Liver (tissue), 9 donors: ENCODE measurements around the gene ITIH4. TPM values are rescaled to one million over a fixed set of nuclear protein-coding genes. Genes with fewer than 3 reads are reported as not detected.

Experiments
- DNase-seq: peaks from one replicate; pipeline ENCODE4 v3.0.0-alpha.2; 2017; ENCODE audit warnings: low spot score
- H3K27ac ChIP-seq, 2 donors: one replicate each; pipeline ENCODE4 v1.7.0; 2013; ENCODE audit warnings: inconsistent platforms in 2 of 2, low read length in 2 of 2, control low read depth in 1 of 2, low read depth in 1 of 2, mild to moderate bottlenecking in 1 of 2
- H3K27me3 ChIP-seq, 4 donors: one replicate each; pipeline versions ENCODE4 v1.6.1 to v1.7.0; 2013; ENCODE audit warnings: low read length in 3 of 4, inconsistent platforms in 1 of 4, mild to moderate bottlenecking in 1 of 4, moderate library complexity in 1 of 4; ENCODE audit not compliant: control insufficient read depth in 4 of 4, insufficient read depth in 4 of 4
- H3K36me3 ChIP-seq, 4 donors: one replicate each; pipeline versions ENCODE4 v1.6.1 to v1.7.0; 2013; ENCODE audit warnings: low read length in 3 of 4, mild to moderate bottlenecking in 3 of 4, low read depth in 1 of 4, moderate library complexity in 1 of 4; ENCODE audit not compliant: control insufficient read depth in 4 of 4, insufficient read depth in 3 of 4
- H3K4me1 ChIP-seq, 4 donors: one replicate each; pipeline versions ENCODE4 v1.6.1 to v1.7.0; 2013; ENCODE audit warnings: low read length in 3 of 4, mild to moderate bottlenecking in 3 of 4, moderate library complexity in 1 of 4; ENCODE audit not compliant: control insufficient read depth in 4 of 4, insufficient read depth in 4 of 4
- H3K4me3 ChIP-seq, 3 donors: one replicate each; pipeline versions ENCODE4 v1.6.1 to v1.7.0; 2013; ENCODE audit warnings: low read length in 3 of 3, control low read depth in 1 of 3, low read depth in 1 of 3, mild to moderate bottlenecking in 1 of 3
- H3K9ac ChIP-seq, 2 donors: one replicate each; pipeline ENCODE4 v1.7.0; 2013; ENCODE audit warnings: low read length in 2 of 2, mild to moderate bottlenecking in 2 of 2, moderate library complexity in 2 of 2, control low read depth in 1 of 2, low read depth in 1 of 2
- H3K9me3 ChIP-seq, 4 donors: one replicate each; pipeline versions ENCODE4 v1.6.1 to v1.7.0; 2013; ENCODE audit warnings: low read length in 3 of 4; ENCODE audit not compliant: control insufficient read depth in 4 of 4
- ATF3 ChIP-seq: IDR thresholded peaks from 2 replicates; pipeline ENCODE4 v1.6.1; 2016; ENCODE audit warnings: antibody characterized with exemption
- CTCF ChIP-seq: fragments of 150-350 bp; IDR thresholded peaks from 2 replicates; pipeline ENCODE4 v1.5.1; 2017; ENCODE audit warnings: improper control_type of control experiment, low read depth, low read length; ENCODE audit not compliant: missing input control
- EGR1 ChIP-seq, 2 donors: IDR thresholded peaks; 2 replicates each; pipeline ENCODE4 v1.6.1; 2016 to 2018; ENCODE audit warnings: antibody characterized with exemption in 2 of 2, low read depth in 2 of 2
- FOXA1 ChIP-seq: IDR thresholded peaks from 2 replicates; pipeline ENCODE4 v1.6.1; 2016; ENCODE audit warnings: antibody characterized with exemption
- FOXA2 ChIP-seq: IDR thresholded peaks from 2 replicates; pipeline ENCODE4 v1.6.1; 2016; ENCODE audit warnings: antibody characterized with exemption
- HNF4A ChIP-seq, 2 donors: conservative IDR thresholded peaks; 2 replicates each; pipeline ENCODE4 v1.6.1; 2016; ENCODE audit warnings: antibody characterized with exemption in 2 of 2, mild to moderate bottlenecking in 2 of 2
- HNF4G ChIP-seq: IDR thresholded peaks from 2 replicates; pipeline ENCODE4 v1.6.1; 2016; ENCODE audit warnings: antibody characterized with exemption
- JUND ChIP-seq, 2 donors: IDR thresholded peaks; 2 replicates each; pipeline ENCODE4 v1.6.1; 2016; ENCODE audit warnings: antibody characterized with exemption in 2 of 2
- NR2F2 ChIP-seq: IDR thresholded peaks from 2 replicates; pipeline ENCODE4 v1.6.1; 2016; ENCODE audit warnings: antibody characterized with exemption
- RAD21 ChIP-seq, 2 donors: IDR thresholded peaks; 2 replicates each; pipeline ENCODE4 v1.6.1; 2016; ENCODE audit warnings: antibody characterized with exemption in 2 of 2, mild to moderate bottlenecking in 2 of 2
- RXRA ChIP-seq, 2 donors: IDR thresholded peaks; 2 replicates each; pipeline ENCODE4 v1.6.1; 2017 to 2018; ENCODE audit warnings: antibody characterized with exemption in 2 of 2, mild to moderate bottlenecking in 1 of 2
- SP1 ChIP-seq: IDR thresholded peaks from 2 replicates; pipeline ENCODE4 v1.6.1; 2018; ENCODE audit warnings: antibody characterized with exemption, mild to moderate bottlenecking
- TAF1 ChIP-seq: conservative IDR thresholded peaks from 2 replicates; pipeline ENCODE4 v1.6.1; 2016; ENCODE audit warnings: antibody characterized with exemption, mild to moderate bottlenecking
- YY1 ChIP-seq: IDR thresholded peaks from 2 replicates; pipeline ENCODE4 v1.6.1; 2016; ENCODE audit warnings: antibody characterized with exemption, mild to moderate bottlenecking
- whole genome bisulfite sequencing: extraction: QIAGEN DNeasy Blood & Tissue Kit; methylation state at CpG from one replicate; pipeline ENCODE4 v1.1.7; 2013; 5-methylcytosine and 5-hydroxymethylcytosine counted together
- polyA plus RNA-seq, 2 donors: library from polyadenylated mRNA; stranded (reverse) in 1 of 2; unstranded in 1 of 2; fragments of 200-250 nt in 1 of 2; fragments of >200 nt in 1 of 2; fragmentation: Nextera tagmentation in 1 of 2; extraction: Ambion mirVana in 1 of 2; gene quantifications; one replicate each; pipeline versions ENCODE4 v1.2.1 to v1.2.3, GENCODE V29; 2013 to 2015
- total RNA-seq, 2 donors: library from RNA; depleted of rRNA; stranded (reverse); fragments of >200 nt; gene quantifications; one replicate each; pipeline ENCODE4 v1.2.3, GENCODE V29; 2014
- TF ChIP-seq, protein P1 (sequence below): IDR thresholded peaks from 2 replicates; pipeline ENCODE4 v1.6.1; 2016; ENCODE audit warnings: antibody characterized with exemption
- TF ChIP-seq, protein P2 (sequence below): IDR thresholded peaks from 2 replicates; pipeline ENCODE4 v1.6.1; 2016; ENCODE audit warnings: antibody characterized with exemption
- TF ChIP-seq, protein P3 (sequence below): IDR thresholded peaks from 2 replicates; pipeline ENCODE4 v1.6.1; 2016; ENCODE audit warnings: antibody characterized with exemption, mild to moderate bottlenecking
- donor health status: healthy.
- donor health status: healthy.
- donor health status: healthy.
- donor health status: healthy.
- donor health status: healthy.

The ITIH4 gene
- total and polyA plus RNA-seq, 4 donors = 447 to 3,354 (median 2,410) TPM

DNA sequence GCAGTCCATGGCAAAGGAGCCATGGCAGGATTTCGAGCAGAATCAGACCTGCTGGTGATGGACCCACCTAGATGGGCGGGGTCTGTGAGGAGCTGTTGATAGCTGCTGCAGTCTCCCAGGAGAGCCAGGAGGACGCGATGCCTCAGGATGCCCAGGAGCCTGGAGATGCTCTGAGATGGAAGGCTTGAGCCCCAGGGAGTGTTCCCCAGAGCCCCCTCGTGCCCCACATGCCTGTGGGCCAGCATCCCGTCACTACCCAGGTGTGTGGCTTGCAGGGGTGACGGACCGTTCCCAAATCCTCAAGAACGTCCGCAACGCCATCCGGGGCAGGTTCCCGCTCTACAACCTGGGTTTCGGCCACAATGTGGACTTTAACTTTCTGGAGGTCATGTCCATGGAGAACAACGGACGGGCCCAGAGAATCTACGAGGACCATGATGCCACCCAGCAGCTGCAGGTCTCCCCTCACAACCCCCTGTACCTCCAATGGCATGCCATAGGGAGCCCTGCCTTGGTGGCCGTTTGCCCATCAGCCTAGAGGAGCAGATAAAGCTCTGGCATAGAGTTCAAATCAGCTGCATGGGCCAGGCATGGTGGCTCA is 46.4 kb downstream of the ITIH4 start:
- Histone ChIP-seq H3K27me3 (no peaks in the 10 kb centered on the region), H3K4me3 (no peak overlapping the region), H3K36me3 (peaks cover 11 to 49% (median 36%) of the 10 kb centered on the region in 4 donors), H3K9ac (no peak overlapping the region), H3K9me3 (no peaks in the 10 kb centered on the region), H3K4me1 (peaks cover 17 to 94% (median 84%) of the 10 kb centered on the region in 4 donors), H3K27ac (no peak overlapping the region)
- DNase-seq = peak; percentile 32
- TF ChIP-seq FOXA2 (no peak), RAD21 (IDR thresholded peaks at IDR 0.05) (no peak), SP1 (no peak), CTCF (no peak), EGR1 (IDR thresholded peaks at IDR 0.05; ENCODE audit: low read depth in 2 of 2) (no peak), HNF4A (conservative IDR thresholded peaks at IDR 0.05) (no peak), HNF4G (no peak), RXRA (IDR thresholded peaks at IDR 0.05) (no peak), TAF1 (no peak), JUND (IDR thresholded peaks at IDR 0.05) (no peak), FOXA1 (no peak), NR2F2 (no peak)
- TF ChIP-seq, protein P1, sequence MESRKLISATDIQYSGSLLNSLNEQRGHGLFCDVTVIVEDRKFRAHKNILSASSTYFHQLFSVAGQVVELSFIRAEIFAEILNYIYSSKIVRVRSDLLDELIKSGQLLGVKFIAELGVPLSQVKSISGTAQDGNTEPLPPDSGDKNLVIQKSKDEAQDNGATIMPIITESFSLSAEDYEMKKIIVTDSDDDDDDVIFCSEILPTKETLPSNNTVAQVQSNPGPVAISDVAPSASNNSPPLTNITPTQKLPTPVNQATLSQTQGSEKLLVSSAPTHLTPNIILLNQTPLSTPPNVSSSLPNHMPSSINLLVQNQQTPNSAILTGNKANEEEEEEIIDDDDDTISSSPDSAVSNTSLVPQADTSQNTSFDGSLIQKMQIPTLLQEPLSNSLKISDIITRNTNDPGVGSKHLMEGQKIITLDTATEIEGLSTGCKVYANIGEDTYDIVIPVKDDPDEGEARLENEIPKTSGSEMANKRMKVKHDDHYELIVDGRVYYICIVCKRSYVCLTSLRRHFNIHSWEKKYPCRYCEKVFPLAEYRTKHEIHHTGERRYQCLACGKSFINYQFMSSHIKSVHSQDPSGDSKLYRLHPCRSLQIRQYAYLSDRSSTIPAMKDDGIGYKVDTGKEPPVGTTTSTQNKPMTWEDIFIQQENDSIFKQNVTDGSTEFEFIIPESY = no peak
- TF ChIP-seq, protein P2, sequence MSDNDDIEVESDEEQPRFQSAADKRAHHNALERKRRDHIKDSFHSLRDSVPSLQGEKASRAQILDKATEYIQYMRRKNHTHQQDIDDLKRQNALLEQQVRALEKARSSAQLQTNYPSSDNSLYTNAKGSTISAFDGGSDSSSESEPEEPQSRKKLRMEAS = no peak
- WGBS = 84% methylated on average over 18 of the region's 18 CpGs

DNA sequence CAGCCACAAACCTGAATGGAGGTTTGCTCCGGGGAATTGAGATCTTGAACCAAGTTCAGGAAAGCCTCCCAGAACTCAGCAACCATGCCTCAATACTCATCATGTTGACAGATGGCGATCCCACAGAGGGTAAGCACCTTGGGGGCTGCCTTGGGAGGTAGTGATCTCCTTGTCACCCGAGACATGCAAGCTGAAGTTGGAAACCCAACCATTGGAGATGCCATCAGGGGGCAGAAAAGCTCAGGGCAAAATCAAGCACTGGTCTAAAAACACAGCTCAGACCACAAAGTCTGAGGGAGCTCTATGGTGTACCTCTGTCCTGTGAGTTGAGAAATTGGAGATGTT is 47.3 kb downstream of the ITIH4 start:
- peak; percentile 18 to 23 for TF ChIP-seq RAD21 (IDR thresholded peaks at IDR 0.05)
- TF ChIP-seq JUND (IDR thresholded peaks at IDR 0.05) = no peak
- H3K27ac ChIP-seq = peak overlapping the region in 1 of 2 donors; percentile 5
- no peak overlapping the region for H3K9ac ChIP-seq
- no peak overlapping the region for H3K4me3 ChIP-seq
- H3K27me3 ChIP-seq = no peaks in the 10 kb centered on the region
- no peaks in the 10 kb centered on the region for H3K9me3 ChIP-seq
- H3K4me1 ChIP-seq = peaks cover 17 to 92% (median 81%) of the 10 kb centered on the region in 4 donors
- 92% methylated on average over 3 of the region's 3 CpGs for WGBS
- DNase-seq = no peak
- H3K36me3 ChIP-seq = peaks cover 11 to 49% (median 33%) of the 10 kb centered on the region in 4 donors

DNA sequence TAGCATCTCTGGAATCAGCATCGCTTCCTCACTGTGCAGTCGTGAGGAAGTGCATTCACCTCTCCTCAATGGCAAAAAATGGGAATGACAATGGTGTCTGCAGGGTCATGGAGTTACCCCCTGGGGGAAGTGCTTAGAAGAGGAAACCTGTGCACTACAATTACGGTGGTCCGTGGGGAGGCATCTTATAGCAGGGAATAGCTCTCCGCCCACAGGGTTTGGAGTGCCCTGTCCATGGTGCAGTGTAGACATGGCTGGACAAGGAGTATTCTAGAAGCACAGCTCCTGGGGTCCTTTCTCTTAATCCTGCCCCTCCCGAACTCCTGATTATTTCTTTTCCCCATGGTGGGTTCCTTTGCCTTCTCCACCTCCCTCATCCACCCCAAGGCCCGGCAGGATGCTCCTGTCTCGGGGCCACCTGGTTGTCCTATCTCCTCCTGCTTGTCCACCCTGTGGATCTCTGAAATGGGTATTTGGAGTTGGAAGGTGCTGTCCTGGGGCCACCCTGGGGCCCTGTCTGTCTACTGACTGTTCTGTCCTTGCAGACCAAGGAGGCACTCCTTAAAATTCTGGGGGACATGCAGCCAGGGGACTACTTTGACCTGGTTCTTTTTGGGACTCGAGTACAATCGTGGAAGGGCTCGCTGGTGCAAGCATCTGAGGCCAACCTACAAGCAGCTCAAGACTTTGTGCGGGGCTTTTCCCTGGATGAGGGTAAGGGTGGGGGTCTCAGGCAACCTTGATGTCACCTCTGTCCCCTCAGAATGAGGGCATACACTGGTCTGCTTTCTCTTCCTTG is 47.9 kb downstream of the ITIH4 start:
- peaks cover 11 to 46% (median 27%) of the 10 kb centered on the region in 4 donors for H3K36me3 ChIP-seq
- H3K4me3 ChIP-seq = no peak overlapping the region
- peaks cover 17 to 86% (median 76%) of the 10 kb centered on the region in 4 donors for H3K4me1 ChIP-seq
- peak overlapping the region in 1 of 2 donors; percentile 26 for H3K27ac ChIP-seq
- DNase-seq = peak; percentile 31
- no peaks in the 10 kb centered on the region for H3K27me3 ChIP-seq
- 88% methylated on average over 12 of the region's 12 CpGs for WGBS
- H3K9me3 ChIP-seq = no peaks in the 10 kb centered on the region
- H3K9ac ChIP-seq = no peak overlapping the region
- TF ChIP-seq, protein P3, sequence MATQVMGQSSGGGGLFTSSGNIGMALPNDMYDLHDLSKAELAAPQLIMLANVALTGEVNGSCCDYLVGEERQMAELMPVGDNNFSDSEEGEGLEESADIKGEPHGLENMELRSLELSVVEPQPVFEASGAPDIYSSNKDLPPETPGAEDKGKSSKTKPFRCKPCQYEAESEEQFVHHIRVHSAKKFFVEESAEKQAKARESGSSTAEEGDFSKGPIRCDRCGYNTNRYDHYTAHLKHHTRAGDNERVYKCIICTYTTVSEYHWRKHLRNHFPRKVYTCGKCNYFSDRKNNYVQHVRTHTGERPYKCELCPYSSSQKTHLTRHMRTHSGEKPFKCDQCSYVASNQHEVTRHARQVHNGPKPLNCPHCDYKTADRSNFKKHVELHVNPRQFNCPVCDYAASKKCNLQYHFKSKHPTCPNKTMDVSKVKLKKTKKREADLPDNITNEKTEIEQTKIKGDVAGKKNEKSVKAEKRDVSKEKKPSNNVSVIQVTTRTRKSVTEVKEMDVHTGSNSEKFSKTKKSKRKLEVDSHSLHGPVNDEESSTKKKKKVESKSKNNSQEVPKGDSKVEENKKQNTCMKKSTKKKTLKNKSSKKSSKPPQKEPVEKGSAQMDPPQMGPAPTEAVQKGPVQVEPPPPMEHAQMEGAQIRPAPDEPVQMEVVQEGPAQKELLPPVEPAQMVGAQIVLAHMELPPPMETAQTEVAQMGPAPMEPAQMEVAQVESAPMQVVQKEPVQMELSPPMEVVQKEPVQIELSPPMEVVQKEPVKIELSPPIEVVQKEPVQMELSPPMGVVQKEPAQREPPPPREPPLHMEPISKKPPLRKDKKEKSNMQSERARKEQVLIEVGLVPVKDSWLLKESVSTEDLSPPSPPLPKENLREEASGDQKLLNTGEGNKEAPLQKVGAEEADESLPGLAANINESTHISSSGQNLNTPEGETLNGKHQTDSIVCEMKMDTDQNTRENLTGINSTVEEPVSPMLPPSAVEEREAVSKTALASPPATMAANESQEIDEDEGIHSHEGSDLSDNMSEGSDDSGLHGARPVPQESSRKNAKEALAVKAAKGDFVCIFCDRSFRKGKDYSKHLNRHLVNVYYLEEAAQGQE = no peak
- no peak for TF ChIP-seq YY1
- TF ChIP-seq, protein P1 = no peak
- no peak for TF ChIP-seq ATF3
- no peak for TF ChIP-seq FOXA1
- TF ChIP-seq NR2F2 = no peak
- no peak for TF ChIP-seq RAD21 (IDR thresholded peaks at IDR 0.05)
